ENCODE data around the gene PAK1. TPM values are rescaled to one million over a fixed set of nuclear protein-coding genes. Genes with fewer than 3 reads are reported as not detected.

Gene PAK1
- total RNA-seq, 2 donors from 2014 or later, result 12.5 to 15.2 TPM

GRCh38 chr11:77436506-77436905, 37.4 kb downstream of the PAK1 start:
- TF ChIP-seq, protein P1, sequence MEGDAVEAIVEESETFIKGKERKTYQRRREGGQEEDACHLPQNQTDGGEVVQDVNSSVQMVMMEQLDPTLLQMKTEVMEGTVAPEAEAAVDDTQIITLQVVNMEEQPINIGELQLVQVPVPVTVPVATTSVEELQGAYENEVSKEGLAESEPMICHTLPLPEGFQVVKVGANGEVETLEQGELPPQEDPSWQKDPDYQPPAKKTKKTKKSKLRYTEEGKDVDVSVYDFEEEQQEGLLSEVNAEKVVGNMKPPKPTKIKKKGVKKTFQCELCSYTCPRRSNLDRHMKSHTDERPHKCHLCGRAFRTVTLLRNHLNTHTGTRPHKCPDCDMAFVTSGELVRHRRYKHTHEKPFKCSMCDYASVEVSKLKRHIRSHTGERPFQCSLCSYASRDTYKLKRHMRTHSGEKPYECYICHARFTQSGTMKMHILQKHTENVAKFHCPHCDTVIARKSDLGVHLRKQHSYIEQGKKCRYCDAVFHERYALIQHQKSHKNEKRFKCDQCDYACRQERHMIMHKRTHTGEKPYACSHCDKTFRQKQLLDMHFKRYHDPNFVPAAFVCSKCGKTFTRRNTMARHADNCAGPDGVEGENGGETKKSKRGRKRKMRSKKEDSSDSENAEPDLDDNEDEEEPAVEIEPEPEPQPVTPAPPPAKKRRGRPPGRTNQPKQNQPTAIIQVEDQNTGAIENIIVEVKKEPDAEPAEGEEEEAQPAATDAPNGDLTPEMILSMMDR (IDR thresholded peaks at IDR 0.05), result no peak
- Histone ChIP-seq H3K9me3 (no peaks in the 10 kb centered on the region), H3K4me1 (no peaks in the 10 kb centered on the region), H3K4me3 (no peak overlapping the region), H3K27ac (no peak overlapping the region), H3K27me3 (no peaks in the 10 kb centered on the region), H3K36me3 (no peaks in the 10 kb centered on the region)
- no peak for DNase-seq (ENCODE audit: low spot score)

GRCh38 chr11:77435972-77436371, 37.9 kb downstream of the PAK1 start:
- H3K4me3 ChIP-seq, result no peak overlapping the region
- no peaks in the 10 kb centered on the region for H3K4me1 ChIP-seq
- H3K36me3 ChIP-seq, result no peaks in the 10 kb centered on the region
- no peak for DNase-seq (ENCODE audit: low spot score)
- TF ChIP-seq, protein P1 (IDR thresholded peaks at IDR 0.05), result no peak
- H3K9me3 ChIP-seq, result no peaks in the 10 kb centered on the region
- H3K27ac ChIP-seq, result no peak overlapping the region
- no peaks in the 10 kb centered on the region for H3K27me3 ChIP-seq

GRCh38 chr11:77431813-77432212, 42.1 kb downstream of the PAK1 start:
- Histone ChIP-seq H3K36me3 (no peaks in the 10 kb centered on the region), H3K4me3 (no peak overlapping the region), H3K27me3 (no peaks in the 10 kb centered on the region), H3K27ac (no peak overlapping the region), H3K4me1 (no peaks in the 10 kb centered on the region), H3K9me3 (no peaks in the 10 kb centered on the region)
- TF ChIP-seq, protein P1 (IDR thresholded peaks at IDR 0.05), result no peak
- no peak for DNase-seq (ENCODE audit: low spot score)

DNA sequence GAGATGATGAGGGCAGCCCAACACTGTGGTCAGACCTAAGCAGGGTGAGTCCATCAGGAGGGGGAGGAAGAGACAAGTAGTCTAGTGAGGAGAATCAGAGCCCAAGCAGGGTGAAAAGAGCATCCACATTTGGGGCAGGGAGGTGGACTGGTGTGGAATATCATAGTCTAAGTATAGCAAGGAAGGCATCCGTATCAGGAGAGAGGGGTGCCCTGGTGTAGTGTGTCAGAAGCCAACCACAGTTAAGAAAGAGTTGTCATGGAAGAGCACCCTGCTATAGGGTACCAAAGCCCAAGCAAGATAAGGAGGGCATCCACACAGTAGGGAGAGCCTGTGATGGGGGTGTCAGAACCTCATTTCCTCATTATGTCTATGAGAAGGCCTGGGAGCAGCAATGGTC, 45.3 kb downstream of the PAK1 start:
- H3K4me3 ChIP-seq, result no peak overlapping the region
- TF ChIP-seq, protein P1 (IDR thresholded peaks at IDR 0.05), result no peak
- no peak overlapping the region for H3K27ac ChIP-seq
- no peaks in the 10 kb centered on the region for H3K9me3 ChIP-seq
- DNase-seq (ENCODE audit: low spot score), result no peak
- no peaks in the 10 kb centered on the region for H3K27me3 ChIP-seq
- no peaks in the 10 kb centered on the region for H3K36me3 ChIP-seq
- no peaks in the 10 kb centered on the region for H3K4me1 ChIP-seq

DNA sequence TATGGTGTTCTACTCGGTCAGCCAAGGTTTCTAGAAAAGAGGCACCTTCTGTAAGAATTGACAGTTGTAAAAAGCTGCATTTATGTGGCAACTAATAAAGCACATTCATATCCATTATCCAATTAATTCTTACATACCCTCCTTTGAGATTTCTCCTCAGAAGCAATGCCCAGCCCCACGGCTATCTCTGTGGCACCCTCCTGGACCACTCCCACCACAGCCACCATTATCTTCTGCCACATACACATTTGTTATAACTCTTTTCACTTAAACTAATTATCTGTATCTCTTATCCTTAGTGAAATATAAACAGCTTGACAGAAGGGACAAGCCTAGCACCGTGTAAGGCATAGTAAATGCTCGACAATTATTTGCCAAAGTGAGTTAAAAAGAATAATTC, 48.5 kb downstream of the PAK1 start:
- no peaks in the 10 kb centered on the region for H3K9me3 ChIP-seq
- H3K27me3 ChIP-seq, result no peaks in the 10 kb centered on the region
- H3K4me1 ChIP-seq, result no peaks in the 10 kb centered on the region
- no peaks in the 10 kb centered on the region for H3K36me3 ChIP-seq
- no peak overlapping the region for H3K27ac ChIP-seq
- H3K4me3 ChIP-seq, result no peak overlapping the region
- TF ChIP-seq, protein P1 (IDR thresholded peaks at IDR 0.05), result no peak
- no peak for DNase-seq (ENCODE audit: low spot score)

DNA sequence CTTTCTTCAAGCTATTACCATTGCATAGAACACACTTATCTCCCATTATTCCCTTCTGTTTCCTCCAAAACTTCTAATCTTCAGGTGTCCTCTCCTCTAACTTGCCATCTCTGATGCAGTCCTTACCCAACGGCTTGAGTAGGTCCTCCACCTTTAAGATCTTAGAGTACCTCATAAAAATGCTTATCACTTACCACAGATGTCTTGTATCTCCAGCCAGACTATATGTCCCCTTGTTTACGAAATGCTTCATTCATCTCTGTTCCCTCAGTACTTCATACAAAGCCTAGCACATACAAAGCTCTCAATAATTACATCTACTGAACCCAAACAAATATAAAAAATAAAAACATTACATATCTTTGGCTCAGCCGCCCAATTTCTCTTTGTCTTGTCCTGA, 49.2 kb downstream of the PAK1 start:
- TF ChIP-seq, protein P1 (IDR thresholded peaks at IDR 0.05), result no peak
- Histone ChIP-seq H3K36me3 (no peaks in the 10 kb centered on the region), H3K4me3 (no peak overlapping the region), H3K9me3 (no peaks in the 10 kb centered on the region), H3K4me1 (no peaks in the 10 kb centered on the region), H3K27ac (no peak overlapping the region), H3K27me3 (no peaks in the 10 kb centered on the region)
- DNase-seq (ENCODE audit: low spot score), result no peak

Data from right atrium auricular region (tissue), 2 donors.